AG10803 (cell line): Measurements from ENCODE around the gene GCKR.

ENCODE experiments used
- DNase-seq: peaks from one replicate; pipeline ENCODE4 v3.0.0; 2010; ENCODE audit warnings: low read depth
- H3K4me3 ChIP-seq: 2 replicates; pipeline ENCODE4 v1.5.1; 2011; ENCODE audit warnings: mild to moderate bottlenecking, low read length, control low read depth
- CTCF ChIP-seq: conservative IDR thresholded peaks from 2 replicates; pipeline ENCODE4 v1.5.1; 2011; ENCODE audit warnings: mild to moderate bottlenecking, low read length, control low read depth, inconsistent platforms

GCKR gene

GRCh38 chr2:27507293-27507692 is 10.7 kb downstream of the GCKR start:
- DNase-seq = no peak
- no peak overlapping the region for H3K4me3 ChIP-seq
- TF ChIP-seq CTCF = no peak

GRCh38 chr2:27509326-27509725 is 12.7 kb downstream of the GCKR start:
- DNase-seq = peak; percentile 17
- TF ChIP-seq CTCF = no peak
- no peak overlapping the region for H3K4me3 ChIP-seq

DNA sequence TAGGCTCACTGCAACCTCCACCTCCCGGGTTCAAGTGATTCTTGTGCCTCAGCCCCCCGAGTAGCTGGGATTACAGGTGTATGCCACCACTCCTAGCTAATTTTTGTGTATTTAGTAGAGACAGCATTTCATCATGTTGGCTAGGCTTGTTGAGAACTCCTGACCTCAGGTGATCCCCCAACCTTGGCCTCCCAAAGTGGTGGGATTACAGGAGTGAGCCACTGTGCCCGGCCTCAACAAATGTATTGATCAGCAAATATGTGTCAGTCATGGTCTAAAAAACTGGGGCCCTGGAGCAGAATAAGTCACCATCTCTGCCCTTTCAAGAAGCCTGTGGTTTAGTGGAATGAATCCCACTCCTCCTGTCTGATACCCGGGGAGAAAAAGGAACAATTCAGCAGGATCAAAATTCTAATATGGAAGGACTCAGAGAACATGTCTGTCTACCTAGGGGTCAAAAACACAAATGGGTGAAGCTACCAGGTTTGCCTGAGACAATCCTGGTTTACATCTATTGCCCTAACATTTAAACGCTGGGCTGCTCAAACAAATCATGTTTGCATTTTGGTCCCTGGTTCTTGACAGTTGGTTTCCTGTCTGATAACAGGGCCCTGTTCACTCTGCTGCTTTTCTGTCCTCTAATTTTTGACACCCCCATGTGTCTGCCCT is 21.6 kb downstream of the GCKR start:
- no peak for DNase-seq
- no peak for TF ChIP-seq CTCF
- H3K4me3 ChIP-seq = no peak overlapping the region

- no peak overlapping the region for H3K4me3 ChIP-seq
- no peak for DNase-seq
- TF ChIP-seq CTCF = no peak
Observed at GRCh38 chr2:27518782-27519113, 22.1 kb downstream of the GCKR start.

- H3K4me3 ChIP-seq = no peak overlapping the region
- DNase-seq = no peak
- TF ChIP-seq CTCF = no peak
Observed at GRCh38 chr2:27520316-27520715, 23.7 kb downstream of the GCKR start.

GRCh38 chr2:27522400-27522945 is 25.8 kb downstream of the GCKR start:
- no peak overlapping the region for H3K4me3 ChIP-seq
- DNase-seq = no peak
- TF ChIP-seq CTCF = no peak

DNA sequence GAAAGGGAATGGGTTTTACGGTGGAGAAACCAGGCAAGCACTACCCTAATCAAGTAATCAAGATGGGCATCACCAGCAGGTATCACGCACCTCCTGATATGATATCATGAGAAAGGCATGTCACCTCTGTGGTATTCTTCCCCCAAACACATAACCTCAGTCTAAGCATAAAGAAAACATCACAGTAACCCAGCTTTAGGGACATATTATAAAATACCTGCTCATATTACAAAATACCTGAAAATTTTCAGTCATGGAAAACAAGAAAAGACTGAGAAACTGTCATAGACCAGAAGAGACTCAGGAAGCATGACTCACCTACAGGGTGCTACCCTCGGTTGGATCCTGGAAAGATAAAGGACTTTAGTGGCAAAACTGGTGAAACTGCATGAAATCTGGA is 30.5 kb downstream of the GCKR start:
- no peak for TF ChIP-seq CTCF
- DNase-seq = no peak
- H3K4me3 ChIP-seq = no peak overlapping the region
